ENCODE results near the gene GNAZ. TPM values are rescaled to one million over a fixed set of nuclear protein-coding genes. Genes with fewer than 3 reads are reported as not detected.

GNAZ gene
- total and polyA plus RNA-seq, 2 of the 8 experiments (the other 6 are each of a cell fraction or from before 2014, with no cell fraction given) = 6.6 to 9.6 TPM

DNA sequence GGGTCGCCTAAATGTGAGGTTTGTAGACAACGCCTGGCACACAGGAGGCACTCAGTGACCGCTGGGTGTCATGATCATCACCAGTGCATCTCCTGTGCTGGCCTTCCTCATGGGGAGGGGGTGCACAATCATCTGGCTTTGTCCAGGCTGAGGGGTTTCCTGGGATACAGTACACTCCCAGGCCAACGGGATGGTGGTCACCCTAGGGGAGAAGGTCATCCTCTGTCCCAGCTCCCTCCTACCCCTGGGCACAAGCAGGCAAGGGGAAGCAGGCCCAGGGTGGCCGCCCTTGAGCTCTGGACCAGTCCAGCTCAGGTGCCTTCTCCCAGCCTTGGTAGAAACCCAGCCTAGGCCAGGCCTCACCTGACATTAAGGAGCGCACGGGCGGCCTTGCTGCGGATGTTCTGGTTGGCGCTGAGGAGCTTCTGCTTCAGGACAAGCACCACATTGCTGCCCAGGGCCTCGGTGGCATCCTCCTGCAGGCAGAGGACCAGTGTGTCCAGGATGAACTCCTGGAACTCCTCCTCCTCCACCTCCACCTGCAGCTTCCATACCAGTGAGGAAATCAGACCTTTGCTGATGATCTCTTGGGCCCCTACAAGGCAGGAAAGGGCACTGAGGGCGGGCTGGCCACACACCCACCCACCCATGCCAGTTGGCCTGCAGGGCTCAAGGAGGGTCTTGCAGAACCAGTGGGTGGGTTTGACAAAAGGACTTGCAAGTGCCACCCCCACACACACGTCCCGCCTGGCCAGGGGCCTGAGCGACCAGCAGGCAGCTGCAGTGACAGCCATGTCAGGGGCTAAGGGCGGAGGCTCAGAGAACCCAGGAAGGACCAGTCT, 6.6 kb upstream of the GNAZ start:
- no peak overlapping the region for H2BK12ac ChIP-seq (ENCODE audit: low read depth, low read length)
- H3K18ac ChIP-seq (ENCODE audit: extremely low read depth, low read length) = no peak overlapping the region
- H4K20me1 ChIP-seq (replicated peaks in 1 of 2; ENCODE audit: control insufficient read depth in 1 of 2, insufficient read depth in 2 of 2, low read length in 2 of 2) = no peaks in the 10 kb centered on the region
- CTCF ChIA-PET (ENCODE audit: partially characterized antibody) = interaction anchor here (0.9 to 1.7 kb wide), 6 partner anchors 10 to 75 kb away, joined by 3 to 4 read pairs (median 3); no protein-coding TSS in a partner anchor
- no peak overlapping the region for H2BK15ac ChIP-seq (ENCODE audit: low read length)
- no peaks in the 10 kb centered on the region; a peak in 1 of 7 replicates for H3K4me1 ChIP-seq (replicated peaks in 1 of 4; ENCODE audit: control insufficient read depth in 3 of 4, insufficient read depth in 4 of 4, low read length in 3 of 4)
- no peak overlapping the region for H3K4me2 ChIP-seq (ENCODE audit: insufficient read depth in 1 of 2, low read depth in 2 of 2, low read length in 2 of 2)
- H3K9ac ChIP-seq (replicated peaks in 1 of 4; ENCODE audit: extremely low read depth in 1 of 4, low read depth in 3 of 4, low read length in 3 of 4) = no peak overlapping the region; a peak in 1 of 7 replicates
- H2BK120ac ChIP-seq (replicated peaks; ENCODE audit: low read depth, low read length) = no peak overlapping the region
- POLR2A ChIA-PET (ENCODE audit: partially characterized antibody) = no interaction called here
- H3K36me3 ChIP-seq (ENCODE audit: control insufficient read depth in 2 of 4, insufficient read depth in 4 of 4, low read length in 3 of 4) = no peaks in the 10 kb centered on the region
- H2AFZ ChIP-seq (ENCODE audit: low read length) = no peak overlapping the region
- H2BK5ac ChIP-seq (ENCODE audit: low read depth, low read length) = no peak overlapping the region
- DNase-seq (ENCODE audit: low read depth in 1 of 2, low spot score in 2 of 2) (peak in 1 of 2 experiments; percentile 39), FAIRE-seq (no peak)
- H3K79me1 ChIP-seq (ENCODE audit: low read depth, low read length) = no peaks in the 10 kb centered on the region
- no peak overlapping the region for H4K5ac ChIP-seq (ENCODE audit: insufficient read length, low read depth, low read length)
- 90% methylated on average over 16 of the region's 16 CpGs; no CpG with 5 or more reads in 1 of the 2 experiments for WGBS, 2 experiments (ENCODE audit: extremely low coverage in 1 of 2, insufficient coverage in 1 of 2, insufficient read length in 1 of 2, insufficient replicate concordance in 2 of 2, low coverage in 1 of 2, low lambda C conversion rate in 2 of 2, missing lambda C conversion rate in 1 of 2)
- H3K23me2 ChIP-seq (ENCODE audit: low read depth, low read length) = no peaks in the 10 kb centered on the region
- H3K79me2 ChIP-seq (ENCODE audit: control insufficient read depth in 1 of 2, insufficient read depth in 2 of 2, low read length in 2 of 2) = no peaks in the 10 kb centered on the region
- H3K4me3 ChIP-seq (ENCODE audit: extremely low read depth in 1 of 4, insufficient read depth in 2 of 4, low read depth in 3 of 4, low read length in 4 of 4) = no peak overlapping the region
- H4K91ac ChIP-seq (replicated peaks; ENCODE audit: insufficient read length, low read length) = no peak overlapping the region
- H3K56ac ChIP-seq (replicated peaks; ENCODE audit: insufficient read length, low read depth, low read length) = no peak overlapping the region
- H2BK20ac ChIP-seq (ENCODE audit: low read length) = no peak overlapping the region
- H3K27me3 ChIP-seq (replicated peaks in 1 of 4; ENCODE audit: control insufficient read depth in 3 of 4, extremely low read depth in 1 of 4, insufficient read depth in 3 of 4, low read length in 3 of 4) = peaks cover 2 to 13% (median 11%) of the 10 kb centered on the region in 4 experiments
- H3K23ac ChIP-seq (ENCODE audit: insufficient read length) = no peak overlapping the region
- H3K27ac ChIP-seq (ENCODE audit: low read depth, low read length) = no peak overlapping the region
- H3K9me3 ChIP-seq (ENCODE audit: insufficient read depth in 2 of 2, low read depth in 1 of 2, low read length in 1 of 2) = no peaks in the 10 kb centered on the region
- H3K14ac ChIP-seq (ENCODE audit: insufficient read length) = no peak overlapping the region
- no peak overlapping the region; the same call in 1 of the 2 replicates for H4K8ac ChIP-seq (ENCODE audit: extremely low read depth, insufficient read depth, low read length)
- H3K4ac ChIP-seq (replicated peaks; ENCODE audit: insufficient read length, low read depth, low read length) = no peak overlapping the region
- no peak for TF ChIP-seq HDAC6 (IDR thresholded peaks at IDR 0.05; ENCODE audit: low read depth, low read length)
- no peak for TF ChIP-seq JUN (IDR thresholded peaks at IDR 0.05; ENCODE audit: low read depth, low read length)
- TF ChIP-seq, protein P1, sequence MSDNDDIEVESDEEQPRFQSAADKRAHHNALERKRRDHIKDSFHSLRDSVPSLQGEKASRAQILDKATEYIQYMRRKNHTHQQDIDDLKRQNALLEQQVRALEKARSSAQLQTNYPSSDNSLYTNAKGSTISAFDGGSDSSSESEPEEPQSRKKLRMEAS (IDR thresholded peaks at IDR 0.05) = no peak
- H2AK5ac ChIP-seq (ENCODE audit: low read depth, low read length) = no peak overlapping the region
